ENCODE data around the gene ALDH1L1.

The ALDH1L1 gene

GRCh38 chr3:126060613-126061145 is 119.7 kb downstream of the ALDH1L1 start:
- H3K4me3 ChIP-seq (ENCODE audit: low read depth, low read length): no peak overlapping the region

DNA sequence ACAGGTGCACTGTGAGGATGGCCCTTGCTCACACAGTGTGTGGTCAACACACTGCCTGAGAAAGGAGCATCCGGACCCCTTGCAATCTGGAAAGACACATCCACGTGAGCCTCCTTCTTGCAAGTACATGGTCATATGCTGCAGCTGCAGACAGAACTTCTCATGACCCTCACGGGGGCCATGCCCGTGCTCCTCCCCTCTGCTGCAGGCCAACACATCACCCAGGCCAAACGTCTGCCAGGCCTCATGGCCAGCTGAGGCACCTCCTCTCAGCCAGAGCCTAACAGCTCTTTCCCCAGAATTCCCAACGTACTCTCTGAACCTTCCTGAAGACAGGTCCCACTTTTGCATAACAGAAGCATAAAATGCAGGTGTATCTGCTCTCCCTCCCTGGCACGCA is 121.7 kb downstream of the ALDH1L1 start:
- H3K4me3 ChIP-seq (ENCODE audit: low read depth, low read length): no peak overlapping the region

DNA sequence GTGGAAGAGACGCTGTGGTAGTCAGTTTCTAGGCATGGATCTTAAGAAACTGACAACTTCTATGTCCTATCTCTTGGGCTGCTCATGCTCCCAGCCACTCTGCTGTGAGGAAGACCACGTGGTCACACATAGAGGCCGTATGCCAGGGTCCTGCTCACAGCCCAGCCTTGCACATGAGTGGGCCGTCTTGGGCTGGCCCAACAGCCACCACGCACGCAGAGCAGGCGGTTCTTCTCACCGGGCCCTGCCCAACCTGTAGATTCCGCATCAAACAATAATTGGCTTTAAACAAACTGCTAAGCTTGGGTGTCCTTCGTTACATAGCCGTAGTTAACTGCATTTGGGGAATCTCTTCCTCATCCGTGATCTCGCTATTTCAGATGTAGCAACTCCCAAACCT is 122.5 kb downstream of the ALDH1L1 start:
- H3K4me3 ChIP-seq (ENCODE audit: low read depth, low read length): no peak overlapping the region

DNA sequence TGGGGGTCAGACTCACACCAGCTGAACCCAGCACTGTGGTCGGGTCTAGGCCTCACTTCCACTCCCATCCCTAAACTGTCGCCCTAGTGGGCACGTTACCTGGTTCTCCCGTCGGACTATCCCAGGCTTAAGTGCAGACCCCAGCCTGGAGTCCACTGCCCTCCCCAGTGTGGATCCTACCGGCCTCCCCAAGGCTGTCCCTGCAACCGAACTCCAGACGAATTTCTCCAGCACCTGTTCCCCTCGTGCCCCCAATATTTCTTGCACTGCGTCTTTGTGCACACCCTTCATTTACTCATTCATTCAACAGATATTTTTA is 122.9 kb downstream of the ALDH1L1 start:
- no peak overlapping the region for H3K4me3 ChIP-seq (ENCODE audit: low read depth, low read length)

DNA sequence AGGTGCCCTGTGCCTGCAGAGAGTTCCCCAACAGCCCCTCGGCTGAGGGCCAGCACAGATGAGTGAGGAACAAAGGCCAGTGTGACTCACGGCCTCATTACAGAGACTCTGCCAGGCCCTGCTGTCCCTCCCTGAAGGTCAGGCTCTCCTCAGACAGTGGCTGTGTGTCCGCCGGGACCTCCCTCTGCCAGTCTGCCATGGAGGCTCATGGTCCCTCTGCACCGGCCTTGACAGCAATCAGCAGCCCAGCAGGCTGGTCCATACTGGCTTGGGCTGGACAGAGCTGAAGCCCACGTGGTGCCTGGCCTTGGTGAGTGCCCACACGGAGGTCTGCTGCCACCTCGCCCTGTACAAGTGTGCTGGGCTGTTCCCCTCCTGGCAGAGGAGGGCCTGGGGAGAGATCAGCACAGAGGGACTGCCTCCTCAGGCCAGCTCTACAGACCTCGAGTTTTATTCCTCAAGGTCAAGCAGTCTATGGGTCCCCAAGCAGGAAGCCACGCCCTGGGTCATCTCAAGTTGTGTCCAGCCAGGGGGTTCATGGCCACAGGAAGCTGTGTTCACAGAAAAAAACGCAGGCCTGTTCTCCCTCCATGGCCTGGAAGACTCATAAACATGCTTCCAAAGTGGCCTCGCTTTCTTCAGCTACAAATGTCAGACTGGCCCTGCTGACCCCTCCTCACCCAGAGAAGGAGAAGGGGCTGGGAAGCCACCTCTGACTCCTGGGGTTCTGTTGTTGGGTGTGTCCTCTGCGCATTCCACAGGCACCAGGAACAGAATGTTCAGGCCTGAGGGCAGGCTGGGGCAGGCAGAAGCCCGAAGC is 123.5 kb downstream of the ALDH1L1 start:
- H3K4me3 ChIP-seq (ENCODE audit: low read depth, low read length): no peak overlapping the region

DNA sequence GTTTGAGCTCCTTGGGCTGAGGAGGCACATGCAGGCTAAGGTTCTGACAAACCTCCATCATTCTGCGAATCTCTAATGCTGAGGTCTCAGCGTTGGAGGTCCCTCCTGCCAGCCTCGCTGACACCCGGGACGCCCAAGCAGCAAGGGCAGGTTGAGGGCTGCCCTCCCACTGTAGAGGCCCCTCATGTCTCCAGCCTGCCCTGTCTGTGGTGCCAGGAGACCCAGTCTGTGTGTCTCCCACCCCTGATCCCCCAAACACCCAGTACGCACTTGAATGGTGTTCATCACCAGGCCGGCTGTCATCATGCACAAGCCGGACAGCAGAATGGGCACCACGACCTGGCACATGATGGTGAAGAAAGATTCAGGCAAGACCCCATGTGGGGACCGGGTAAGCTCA is 124.3 kb downstream of the ALDH1L1 start:
- H3K4me3 ChIP-seq (ENCODE audit: low read depth, low read length): no peak overlapping the region

GRCh38 chr3:126054870-126055269 is 125.5 kb downstream of the ALDH1L1 start:
- H3K4me3 ChIP-seq (ENCODE audit: low read depth, low read length): no peak overlapping the region

DNA sequence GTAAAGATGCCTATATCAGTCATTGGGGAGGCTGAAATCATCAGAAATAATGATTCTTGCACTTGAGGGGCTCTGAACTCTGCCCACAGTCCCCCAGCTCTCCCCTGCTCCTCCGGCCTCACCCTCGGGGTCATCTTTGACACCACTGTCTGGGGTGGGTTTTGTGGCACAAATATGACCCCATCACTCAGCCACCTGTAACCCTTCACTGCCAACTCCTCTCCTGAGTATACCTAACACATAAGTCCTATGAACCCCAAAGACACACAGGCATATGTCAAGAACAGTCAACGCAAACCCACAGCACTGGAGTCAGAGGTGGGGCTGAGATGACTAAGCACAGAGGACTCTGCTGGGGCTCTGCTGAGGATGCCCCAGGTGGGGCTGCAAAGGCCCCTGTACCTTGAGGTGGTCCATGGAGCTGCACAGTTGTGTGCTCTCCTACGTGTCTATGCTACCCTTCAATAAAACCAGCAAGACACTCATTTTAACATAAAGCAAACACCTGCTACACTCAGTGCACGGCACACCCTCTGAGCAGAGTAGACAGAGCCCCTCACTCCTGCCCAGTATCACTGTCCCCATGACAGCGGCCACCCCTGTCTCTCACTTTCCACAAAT is 126.3 kb downstream of the ALDH1L1 start:
- H3K4me3 ChIP-seq (ENCODE audit: low read depth, low read length): no peak overlapping the region
